ENCODE results near the gene DENND2D.

Gene DENND2D, protein sequence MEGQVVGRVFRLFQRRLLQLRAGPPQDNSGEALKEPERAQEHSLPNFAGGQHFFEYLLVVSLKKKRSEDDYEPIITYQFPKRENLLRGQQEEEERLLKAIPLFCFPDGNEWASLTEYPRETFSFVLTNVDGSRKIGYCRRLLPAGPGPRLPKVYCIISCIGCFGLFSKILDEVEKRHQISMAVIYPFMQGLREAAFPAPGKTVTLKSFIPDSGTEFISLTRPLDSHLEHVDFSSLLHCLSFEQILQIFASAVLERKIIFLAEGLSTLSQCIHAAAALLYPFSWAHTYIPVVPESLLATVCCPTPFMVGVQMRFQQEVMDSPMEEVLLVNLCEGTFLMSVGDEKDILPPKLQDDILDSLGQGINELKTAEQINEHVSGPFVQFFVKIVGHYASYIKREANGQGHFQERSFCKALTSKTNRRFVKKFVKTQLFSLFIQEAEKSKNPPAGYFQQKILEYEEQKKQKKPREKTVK

DNA sequence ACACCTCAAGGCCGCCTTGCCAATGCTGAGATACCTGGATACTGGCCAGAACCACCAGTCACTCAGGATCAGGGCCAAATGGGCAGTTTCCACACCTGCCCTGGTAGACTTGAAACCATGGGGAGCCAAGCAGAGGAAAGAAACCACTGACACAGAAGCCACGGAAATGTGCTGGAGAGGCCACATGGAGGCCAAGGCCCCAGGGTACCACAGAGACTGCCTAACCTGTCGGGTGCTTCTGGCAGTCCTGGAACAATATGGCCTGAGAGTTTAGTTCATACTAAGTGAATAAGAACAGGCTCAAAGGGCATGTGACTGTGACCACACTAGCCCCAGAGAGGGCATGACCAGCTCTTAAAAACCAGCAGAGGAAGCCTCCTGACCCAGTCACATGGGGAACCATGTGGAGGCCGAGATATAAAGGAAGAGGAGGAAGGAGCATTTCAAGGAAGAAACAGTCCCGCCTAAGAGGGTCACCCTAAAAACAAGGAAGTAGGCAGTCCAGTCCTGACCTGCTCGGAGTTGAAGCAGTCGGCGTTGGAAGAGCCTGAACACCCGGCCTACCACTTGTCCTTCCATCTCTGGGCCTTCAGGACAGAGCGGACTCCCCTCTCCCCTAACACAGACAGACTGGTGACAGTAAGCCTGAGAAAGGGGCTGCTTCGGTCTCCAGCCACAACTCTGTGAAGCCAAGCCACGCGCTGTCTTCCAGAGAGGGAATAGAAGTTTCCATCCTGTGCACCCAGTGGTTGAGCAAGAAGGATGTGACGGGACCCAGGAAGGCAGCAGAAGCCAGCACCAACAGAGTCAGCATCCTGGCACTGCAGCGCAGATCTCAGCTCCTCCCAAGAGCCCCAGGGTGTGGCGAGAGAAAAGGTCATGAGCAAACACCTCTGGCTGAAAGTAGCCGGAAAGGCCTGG lies at the start of gene DENND2D:
DENND2D (minus strand) TSS at position 766 of the 921 bp plus-strand sequence; CDS start at position 579, 187 bp downstream.
- Histone ChIP-seq H3K27me3 (ENCODE audit: low read depth) (peaks cover 5% of the 10 kb centered on the region; the same call in 1 of the 2 replicates), H3K4me3 (no peak within 1 kb of the TSS), H3K9me3 (no peaks in the 10 kb centered on the region), H3K4me1 (no peaks in the 10 kb centered on the region), H3K36me3 (replicated peaks) (no peaks in the 10 kb centered on the region)
- no peak for DNase-seq (ENCODE audit: low spot score in 2 of 2)
- in situ Hi-C loops (cut with MboI; ENCODE audit: low sequenced_read_pairs) = no loop called here

DNA sequence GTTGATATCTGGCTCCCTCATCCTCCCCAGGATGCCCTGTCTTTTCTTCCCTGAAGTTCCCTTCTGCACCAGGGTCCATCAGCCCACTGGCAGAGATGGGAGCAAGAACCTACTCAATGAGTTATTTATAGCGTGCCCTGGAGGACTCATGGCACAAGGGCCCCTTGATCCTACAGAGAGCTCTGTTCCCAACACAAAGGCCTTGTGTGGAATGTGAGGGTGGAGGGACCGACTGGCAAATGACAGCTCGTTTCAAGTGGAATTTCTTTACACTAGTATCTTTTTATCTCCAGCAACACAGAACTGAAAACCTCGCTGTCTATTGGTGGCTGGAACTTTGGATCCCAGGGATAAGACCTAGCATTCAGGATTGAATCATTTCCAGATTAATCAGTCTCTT lies 49.5 kb upstream of the DENND2D start:
- no peak overlapping the region for H3K4me3 ChIP-seq
- H3K9me3 ChIP-seq = no peaks in the 10 kb centered on the region
- no peaks in the 10 kb centered on the region for H3K36me3 ChIP-seq (replicated peaks)
- peaks cover 14% of the 10 kb centered on the region for H3K4me1 ChIP-seq
- DNase-seq (ENCODE audit: low spot score in 2 of 2) = peak; percentile 51 to 57
- H3K27me3 ChIP-seq (ENCODE audit: low read depth) = no peaks in the 10 kb centered on the region
- in situ Hi-C loops (cut with MboI; ENCODE audit: low sequenced_read_pairs) = no loop called here

DNA sequence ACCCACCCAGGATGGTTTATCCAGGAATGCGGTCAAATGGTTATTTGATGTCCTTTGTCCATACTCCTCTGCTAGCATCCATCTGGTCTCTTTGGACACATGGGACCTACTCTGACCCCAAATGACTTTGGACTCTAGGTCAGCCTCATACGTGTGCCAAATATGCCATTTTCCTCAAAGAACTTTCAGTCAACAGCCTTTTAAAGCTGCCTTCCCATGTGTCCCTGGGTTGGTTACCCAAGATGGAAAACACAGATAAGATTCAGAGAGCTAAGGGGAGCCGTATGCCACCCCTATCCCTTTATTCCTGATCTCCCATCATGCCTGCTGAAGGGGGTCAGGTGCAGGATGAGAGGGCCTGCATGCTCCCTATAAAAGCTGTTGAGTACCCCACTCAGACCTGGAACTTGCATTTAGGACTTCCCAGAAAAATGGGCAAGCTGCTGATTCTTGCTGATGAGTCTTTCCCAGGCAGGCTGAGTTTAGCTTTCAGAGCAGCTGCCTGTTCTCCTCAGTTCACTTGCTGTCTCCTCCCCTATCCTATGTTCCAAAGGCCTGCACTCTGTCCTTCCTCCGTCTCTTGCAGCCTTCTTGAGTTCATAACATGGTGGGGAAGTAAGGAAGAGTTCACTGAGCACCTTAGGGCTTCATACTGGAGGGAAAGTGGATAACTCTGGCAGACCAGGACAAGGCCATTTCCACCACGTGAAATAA lies 46.8 kb upstream of the DENND2D start:
- Histone ChIP-seq H3K27me3 (ENCODE audit: low read depth) (no peaks in the 10 kb centered on the region), H3K4me3 (no peak overlapping the region), H3K9me3 (no peaks in the 10 kb centered on the region), H3K4me1 (peaks cover 28% of the 10 kb centered on the region), H3K36me3 (replicated peaks) (no peaks in the 10 kb centered on the region)
- in situ Hi-C loops (cut with MboI; ENCODE audit: low sequenced_read_pairs) = no loop called here
- DNase-seq (ENCODE audit: low spot score in 2 of 2) = no peak

DNA sequence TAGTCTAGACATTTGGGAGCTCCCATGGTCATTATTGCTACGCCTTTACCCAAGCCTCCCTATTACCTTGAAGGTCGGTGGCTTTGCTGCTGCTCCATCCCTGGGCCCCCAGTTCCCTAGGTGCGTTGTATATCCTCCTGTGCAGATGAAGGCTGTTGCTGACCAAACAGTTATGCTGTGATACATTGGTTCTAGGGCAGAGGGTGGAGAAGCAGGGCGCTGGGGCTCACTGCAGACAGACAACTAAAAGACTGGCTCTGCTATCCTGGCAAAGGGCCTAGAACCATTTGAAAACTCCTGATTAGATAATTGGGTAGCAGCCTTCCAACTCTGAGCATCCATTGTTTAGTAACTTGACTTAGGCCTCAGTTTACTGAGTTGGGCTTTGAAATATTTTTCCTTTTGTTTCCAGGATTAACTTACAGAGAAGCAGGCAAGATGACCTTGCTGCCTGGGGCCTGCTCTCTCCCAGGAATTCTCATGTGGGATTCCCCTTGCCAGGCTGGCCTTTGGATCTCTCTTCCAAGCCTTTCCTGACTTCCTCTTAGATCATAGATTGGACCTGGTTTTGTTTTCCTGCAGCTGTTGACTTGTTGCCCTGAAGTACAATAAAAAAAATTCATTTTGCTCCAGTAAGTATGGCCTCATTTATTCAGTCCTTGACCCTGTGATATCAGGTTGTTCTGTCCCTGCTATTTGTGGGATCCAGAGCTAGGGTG lies 42.5 kb upstream of the DENND2D start:
- no peak overlapping the region for H3K4me3 ChIP-seq
- no peaks in the 10 kb centered on the region for H3K27me3 ChIP-seq (ENCODE audit: low read depth)
- no peak for DNase-seq (ENCODE audit: low spot score in 2 of 2)
- in situ Hi-C loops (cut with MboI; ENCODE audit: low sequenced_read_pairs) = no loop called here
- peaks cover 17% of the 10 kb centered on the region for H3K4me1 ChIP-seq
- H3K36me3 ChIP-seq (replicated peaks) = no peaks in the 10 kb centered on the region
- H3K9me3 ChIP-seq = no peaks in the 10 kb centered on the region

DNA sequence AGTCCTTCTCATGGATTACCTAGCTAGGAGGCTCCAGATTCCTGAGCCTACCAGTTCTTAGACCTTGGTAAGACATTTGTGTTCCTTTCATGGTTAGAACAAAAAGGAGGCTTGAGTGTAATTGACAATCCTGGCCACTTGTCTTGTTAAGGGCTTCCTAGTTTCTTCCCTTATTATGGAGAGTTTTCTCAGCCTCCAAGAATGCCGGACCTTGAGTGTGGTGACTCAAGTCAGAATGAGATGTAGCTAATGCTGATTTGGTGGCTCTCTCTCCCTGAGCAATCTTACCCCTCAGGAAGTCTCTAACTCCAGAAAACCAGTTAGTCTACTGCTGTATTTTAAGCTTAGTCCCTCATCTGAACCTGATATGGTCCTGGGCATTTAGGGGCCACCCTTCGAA lies 41.4 kb upstream of the DENND2D start:
- no peaks in the 10 kb centered on the region for H3K9me3 ChIP-seq
- H3K36me3 ChIP-seq (replicated peaks) = no peaks in the 10 kb centered on the region
- no peak overlapping the region for H3K4me3 ChIP-seq
- peaks cover 23% of the 10 kb centered on the region for H3K4me1 ChIP-seq
- H3K27me3 ChIP-seq (ENCODE audit: low read depth) = no peaks in the 10 kb centered on the region
- no peak for DNase-seq (ENCODE audit: low spot score in 2 of 2)
- in situ Hi-C loops (cut with MboI; ENCODE audit: low sequenced_read_pairs) = no loop called here

DNA sequence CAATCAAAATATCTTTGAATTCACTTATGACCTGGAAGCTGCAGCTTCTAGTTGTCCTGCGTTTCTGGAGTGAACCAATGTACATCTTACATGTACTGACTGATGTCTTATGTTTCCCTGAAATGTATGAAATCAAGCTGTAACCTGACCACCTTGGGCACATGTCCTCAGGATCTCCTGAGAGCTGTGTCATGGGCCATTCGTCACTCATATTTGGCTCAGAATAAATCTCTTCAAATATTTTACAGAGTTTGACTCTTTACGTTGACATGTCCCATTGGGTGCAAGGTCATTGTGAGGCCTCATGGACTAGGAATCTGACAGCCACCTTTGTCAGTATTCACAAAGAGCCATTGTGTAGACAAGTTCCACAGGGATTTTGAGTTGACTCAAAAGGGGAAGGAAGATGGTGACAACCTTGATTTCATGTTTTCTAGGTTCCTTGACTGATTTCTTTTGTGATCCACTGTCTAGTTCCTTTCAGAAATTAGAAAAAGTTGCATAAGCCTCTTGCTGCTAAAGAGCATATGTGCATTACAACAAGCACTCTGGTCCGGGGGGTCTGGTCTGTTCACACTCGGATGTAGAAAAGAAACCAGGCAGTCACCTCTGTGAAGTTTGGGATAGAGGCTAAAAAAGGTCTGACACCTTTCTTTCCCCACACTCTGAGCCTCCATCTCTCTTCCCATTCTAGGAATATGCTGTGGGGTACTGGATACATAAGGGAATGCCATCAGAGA lies 37.8 kb upstream of the DENND2D start:
- in situ Hi-C loops (cut with MboI; ENCODE audit: low sequenced_read_pairs) = no loop called here
- H3K36me3 ChIP-seq (replicated peaks) = no peaks in the 10 kb centered on the region
- no peaks in the 10 kb centered on the region for H3K9me3 ChIP-seq
- H3K4me3 ChIP-seq = no peak overlapping the region
- no peaks in the 10 kb centered on the region for H3K27me3 ChIP-seq (ENCODE audit: low read depth)
- H3K4me1 ChIP-seq = peaks cover 19% of the 10 kb centered on the region
- DNase-seq (ENCODE audit: low spot score in 2 of 2) = no peak

DNA sequence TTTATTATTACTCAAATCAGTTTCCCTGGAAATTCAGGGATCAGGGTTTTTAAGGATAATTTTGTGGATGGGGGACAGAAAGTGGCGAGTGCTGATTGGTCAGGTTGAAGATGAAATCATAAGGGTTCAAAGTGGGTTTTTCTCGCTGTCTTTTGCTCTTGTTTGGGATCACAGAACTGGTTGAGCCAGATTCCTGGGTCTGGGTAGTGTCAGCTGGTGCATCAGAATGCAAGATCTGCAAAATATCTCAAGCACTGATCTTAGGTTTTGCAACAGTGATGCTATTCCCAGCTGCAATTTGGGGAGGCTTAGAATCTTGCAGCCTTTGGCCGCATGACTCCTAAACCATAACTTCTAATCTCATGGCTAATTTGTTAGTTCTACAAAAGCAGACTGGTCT lies 36.4 kb upstream of the DENND2D start:
- Histone ChIP-seq H3K36me3 (replicated peaks) (no peaks in the 10 kb centered on the region), H3K9me3 (no peaks in the 10 kb centered on the region), H3K4me1 (peaks cover 17% of the 10 kb centered on the region), H3K4me3 (no peak overlapping the region), H3K27me3 (ENCODE audit: low read depth) (no peaks in the 10 kb centered on the region)
- in situ Hi-C loops (cut with MboI; ENCODE audit: low sequenced_read_pairs) = no loop called here
- DNase-seq (ENCODE audit: low spot score in 2 of 2) = no peak

DNA sequence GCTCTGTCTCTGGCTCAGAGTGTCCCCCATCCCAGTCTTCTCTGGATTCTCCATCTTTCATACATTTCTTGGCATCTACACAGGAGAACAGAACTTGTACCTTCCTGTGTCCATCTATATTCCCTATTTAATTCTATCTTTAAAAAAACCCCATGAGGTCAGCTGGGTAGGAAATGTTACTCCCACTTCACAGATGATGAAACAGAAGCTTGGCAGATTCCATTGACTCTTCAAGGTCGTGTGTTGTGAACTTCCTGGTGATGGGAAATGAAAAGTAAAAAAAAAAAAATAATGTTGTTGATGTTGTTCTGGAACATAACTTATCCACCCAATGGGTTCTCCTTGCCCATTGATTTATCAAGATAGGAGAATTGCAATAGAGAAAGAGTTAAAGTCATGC lies 35.9 kb upstream of the DENND2D start:
- in situ Hi-C loops (cut with MboI; ENCODE audit: low sequenced_read_pairs) = no loop called here
- Histone ChIP-seq H3K36me3 (replicated peaks) (no peaks in the 10 kb centered on the region), H3K9me3 (no peaks in the 10 kb centered on the region), H3K4me1 (peaks cover 17% of the 10 kb centered on the region), H3K4me3 (no peak overlapping the region), H3K27me3 (ENCODE audit: low read depth) (no peaks in the 10 kb centered on the region)
- no peak for DNase-seq (ENCODE audit: low spot score in 2 of 2)

DNA sequence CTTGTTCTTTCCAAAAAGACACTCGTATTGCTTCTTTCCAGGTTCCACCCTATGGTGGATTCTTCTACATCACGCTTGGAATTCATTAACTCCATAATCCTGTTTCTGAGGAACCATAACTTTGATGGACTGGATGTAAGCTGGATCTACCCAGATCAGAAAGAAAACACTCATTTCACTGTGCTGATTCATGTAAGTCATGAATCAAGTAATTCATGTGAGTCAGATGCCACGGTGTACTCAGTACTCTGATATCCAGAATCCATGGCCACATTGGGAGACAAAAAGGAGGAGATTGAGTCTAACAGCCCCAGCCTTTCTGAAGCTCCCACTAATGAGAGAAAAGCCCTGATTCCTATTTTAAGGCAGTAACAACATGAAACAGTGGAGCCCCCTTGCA lies 34.4 kb upstream of the DENND2D start:
- Histone ChIP-seq H3K4me3 (no peak overlapping the region), H3K27me3 (ENCODE audit: low read depth) (no peaks in the 10 kb centered on the region), H3K36me3 (replicated peaks) (no peaks in the 10 kb centered on the region), H3K4me1 (peaks cover 17% of the 10 kb centered on the region), H3K9me3 (no peaks in the 10 kb centered on the region)
- DNase-seq (ENCODE audit: low spot score in 2 of 2) = no peak
- in situ Hi-C loops (cut with MboI; ENCODE audit: low sequenced_read_pairs) = no loop called here

- H3K36me3 ChIP-seq (replicated peaks) = no peaks in the 10 kb centered on the region
- in situ Hi-C loops (cut with MboI; ENCODE audit: low sequenced_read_pairs) = no loop called here
Measured at GRCh38 chr1:111234258-111234657, 33.8 kb upstream of the DENND2D start.

GRCh38 chr1:111232134-111232533 lies 31.7 kb upstream of the DENND2D start:
- in situ Hi-C loops (cut with MboI; ENCODE audit: low sequenced_read_pairs) = no loop called here
- peaks cover 8% of the 10 kb centered on the region for H3K4me1 ChIP-seq

More at GRCh38 chr1:111234258-111234657, 33.8 kb upstream of the DENND2D start:
- H3K9me3 ChIP-seq = no peaks in the 10 kb centered on the region
- H3K4me1 ChIP-seq = peaks cover 17% of the 10 kb centered on the region
- no peaks in the 10 kb centered on the region for H3K27me3 ChIP-seq (ENCODE audit: low read depth)
- DNase-seq (ENCODE audit: low spot score in 2 of 2) = no peak
- no peak overlapping the region for H3K4me3 ChIP-seq

GRCh38 chr1:111228748-111229126 lies 28.3 kb upstream of the DENND2D start:
- Histone ChIP-seq H3K9me3 (no peaks in the 10 kb centered on the region), H3K4me1 (peaks cover 23% of the 10 kb centered on the region), H3K4me3 (no peak overlapping the region), H3K36me3 (replicated peaks) (no peaks in the 10 kb centered on the region), H3K27me3 (ENCODE audit: low read depth) (no peaks in the 10 kb centered on the region)
- DNase-seq (ENCODE audit: low spot score in 2 of 2) = no peak
- in situ Hi-C loops (cut with MboI; ENCODE audit: low sequenced_read_pairs) = no loop called here

More at GRCh38 chr1:111232134-111232533, 31.7 kb upstream of the DENND2D start:
- no peaks in the 10 kb centered on the region for H3K36me3 ChIP-seq (replicated peaks)
- H3K4me3 ChIP-seq = no peak overlapping the region
- H3K27me3 ChIP-seq (ENCODE audit: low read depth) = no peaks in the 10 kb centered on the region
- no peaks in the 10 kb centered on the region for H3K9me3 ChIP-seq
- DNase-seq (ENCODE audit: low spot score in 2 of 2) = no peak
